ENCODE data around the gene DCLRE1C.

GRCh38 chr10:14926722-14927416, 27.0 kb downstream of the DCLRE1C start:
- TF ChIP-seq, protein P1, sequence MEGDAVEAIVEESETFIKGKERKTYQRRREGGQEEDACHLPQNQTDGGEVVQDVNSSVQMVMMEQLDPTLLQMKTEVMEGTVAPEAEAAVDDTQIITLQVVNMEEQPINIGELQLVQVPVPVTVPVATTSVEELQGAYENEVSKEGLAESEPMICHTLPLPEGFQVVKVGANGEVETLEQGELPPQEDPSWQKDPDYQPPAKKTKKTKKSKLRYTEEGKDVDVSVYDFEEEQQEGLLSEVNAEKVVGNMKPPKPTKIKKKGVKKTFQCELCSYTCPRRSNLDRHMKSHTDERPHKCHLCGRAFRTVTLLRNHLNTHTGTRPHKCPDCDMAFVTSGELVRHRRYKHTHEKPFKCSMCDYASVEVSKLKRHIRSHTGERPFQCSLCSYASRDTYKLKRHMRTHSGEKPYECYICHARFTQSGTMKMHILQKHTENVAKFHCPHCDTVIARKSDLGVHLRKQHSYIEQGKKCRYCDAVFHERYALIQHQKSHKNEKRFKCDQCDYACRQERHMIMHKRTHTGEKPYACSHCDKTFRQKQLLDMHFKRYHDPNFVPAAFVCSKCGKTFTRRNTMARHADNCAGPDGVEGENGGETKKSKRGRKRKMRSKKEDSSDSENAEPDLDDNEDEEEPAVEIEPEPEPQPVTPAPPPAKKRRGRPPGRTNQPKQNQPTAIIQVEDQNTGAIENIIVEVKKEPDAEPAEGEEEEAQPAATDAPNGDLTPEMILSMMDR (IDR thresholded peaks at IDR 0.05): no peak
- no peak for TF ChIP-seq POLR2A (IDR thresholded peaks at IDR 0.05)
